Measurements from ENCODE around the gene COL13A1. TPM values are rescaled to one million over a fixed set of nuclear protein-coding genes. Genes with fewer than 3 reads are reported as not detected.

Gene COL13A1
- total RNA-seq, 1 experiment from 2014 or later = 3.6 TPM

DNA sequence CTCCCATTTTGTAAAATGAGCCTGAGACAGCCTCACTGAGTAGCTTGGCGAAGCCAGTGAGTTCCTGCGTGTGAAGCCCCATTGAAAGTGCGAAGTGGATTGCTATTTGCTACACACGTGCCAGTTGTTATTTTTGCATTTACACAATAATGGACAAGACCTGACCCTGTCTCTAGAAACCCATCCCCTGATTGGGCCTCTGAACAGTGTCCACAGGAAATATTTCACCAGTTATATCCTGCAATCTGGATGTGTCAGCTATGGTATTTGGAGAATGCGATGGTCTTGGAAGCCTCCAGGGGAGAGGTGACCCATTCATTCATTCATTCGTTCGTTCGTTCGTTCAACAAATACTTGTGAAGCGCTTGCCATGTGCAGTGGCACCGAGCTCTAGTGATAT is 37.1 kb downstream of the COL13A1 start:
- Histone ChIP-seq H3K56ac (ENCODE audit: insufficient read length, low read depth, low read length) (no peak overlapping the region), H3K27ac (ENCODE audit: insufficient read length, low read depth, low read length) (no peak overlapping the region), H3K9ac (ENCODE audit: extremely low read depth, insufficient read length, low read length) (no peak overlapping the region), H3K23me2 (ENCODE audit: insufficient read length, low read depth, low read length, poor library complexity, severe bottlenecking) (no peaks in the 10 kb centered on the region), H4K91ac (ENCODE audit: insufficient read length, low read depth, low read length) (no peak overlapping the region), H3K4ac (ENCODE audit: low read depth, low read length) (no peak overlapping the region), H2AK5ac (ENCODE audit: insufficient read length, low read length) (no peak overlapping the region), H4K8ac (replicated peaks; ENCODE audit: insufficient read length, low read depth, low read length) (no peak overlapping the region), H2BK12ac (ENCODE audit: insufficient read length, low read depth, low read length) (no peak overlapping the region), H2BK15ac (ENCODE audit: low read depth, low read length) (no peak overlapping the region), H2BK20ac (ENCODE audit: low read depth, low read length, poor library complexity, severe bottlenecking) (no peak overlapping the region), H2BK120ac (ENCODE audit: low read depth, low read length, poor library complexity, severe bottlenecking) (no peak overlapping the region), H2AFZ (ENCODE audit: low read length) (no peak overlapping the region), H3K79me2 (ENCODE audit: insufficient read depth, low read length) (no peaks in the 10 kb centered on the region), H3K4me2 (ENCODE audit: insufficient read depth, insufficient read length, low read length) (no peak overlapping the region), H3K4me1 (ENCODE audit: insufficient read depth, low read length) (peaks cover 8% of the 10 kb centered on the region; the same call in 1 of the 2 replicates), H3K18ac (ENCODE audit: insufficient read length, low read depth, low read length) (no peak overlapping the region), H3K23ac (ENCODE audit: insufficient read length, low read depth, low read length) (no peak overlapping the region), H4K20me1 (ENCODE audit: control insufficient read depth, insufficient read depth, insufficient read length) (no peaks in the 10 kb centered on the region), H3K14ac (ENCODE audit: insufficient read depth, low read length) (no peak overlapping the region; the same call in 1 of the 2 replicates), H3K79me1 (ENCODE audit: insufficient read depth, low read depth, low read length, poor library complexity, severe bottlenecking) (no peaks in the 10 kb centered on the region), H3K9me3 (ENCODE audit: control insufficient read depth, low read depth, low read length) (no peaks in the 10 kb centered on the region), H3K27me3 (ENCODE audit: insufficient read depth, low read length) (no peaks in the 10 kb centered on the region), H2BK5ac (ENCODE audit: insufficient read length, low read length) (no peak overlapping the region), H4K5ac (ENCODE audit: insufficient read length, low read depth, low read length) (no peak overlapping the region), H3T11ph (ENCODE audit: low read length) (no peak overlapping the region)
- no peak overlapping the region for H3K4me3 Mint-ChIP-seq
- no peaks in the 10 kb centered on the region for H3K36me3 Mint-ChIP-seq (ENCODE audit: insufficient read depth in 1 of 3, low read depth in 3 of 3)
- TF ChIP-seq, protein P1, sequence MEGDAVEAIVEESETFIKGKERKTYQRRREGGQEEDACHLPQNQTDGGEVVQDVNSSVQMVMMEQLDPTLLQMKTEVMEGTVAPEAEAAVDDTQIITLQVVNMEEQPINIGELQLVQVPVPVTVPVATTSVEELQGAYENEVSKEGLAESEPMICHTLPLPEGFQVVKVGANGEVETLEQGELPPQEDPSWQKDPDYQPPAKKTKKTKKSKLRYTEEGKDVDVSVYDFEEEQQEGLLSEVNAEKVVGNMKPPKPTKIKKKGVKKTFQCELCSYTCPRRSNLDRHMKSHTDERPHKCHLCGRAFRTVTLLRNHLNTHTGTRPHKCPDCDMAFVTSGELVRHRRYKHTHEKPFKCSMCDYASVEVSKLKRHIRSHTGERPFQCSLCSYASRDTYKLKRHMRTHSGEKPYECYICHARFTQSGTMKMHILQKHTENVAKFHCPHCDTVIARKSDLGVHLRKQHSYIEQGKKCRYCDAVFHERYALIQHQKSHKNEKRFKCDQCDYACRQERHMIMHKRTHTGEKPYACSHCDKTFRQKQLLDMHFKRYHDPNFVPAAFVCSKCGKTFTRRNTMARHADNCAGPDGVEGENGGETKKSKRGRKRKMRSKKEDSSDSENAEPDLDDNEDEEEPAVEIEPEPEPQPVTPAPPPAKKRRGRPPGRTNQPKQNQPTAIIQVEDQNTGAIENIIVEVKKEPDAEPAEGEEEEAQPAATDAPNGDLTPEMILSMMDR (conservative IDR thresholded peaks at IDR 0.05) = no peak
- no peak for DNase-seq
- WGBS (ENCODE audit: extremely low coverage, insufficient read length, low lambda C conversion rate) = no CpG with 5 or more reads among the region's 11 CpGs
- no peaks in the 10 kb centered on the region; a peak in 1 of 5 replicates for H3K9me3 Mint-ChIP-seq
- peaks cover 18% of the 10 kb centered on the region for H3K27me3 Mint-ChIP-seq (ENCODE audit: low read depth)
- no peak overlapping the region; a peak in 1 of 7 replicates for H3K27ac Mint-ChIP-seq
- peaks cover 29 to 43% of the 10 kb centered on the region in 2 experiments for H3K4me1 Mint-ChIP-seq

All from H9 (cell line).